Stomach (tissue), 9 donors: ENCODE data around the gene MOK. TPM values are rescaled to one million over a fixed set of nuclear protein-coding genes. Genes with fewer than 3 reads are reported as not detected.

Source experiments
- DNase-seq, 2 donors: peaks; one replicate each; pipeline versions ENCODE4 v3.0.0 to v3.0.0-alpha.2; 2013 to 2019
- H3K27ac ChIP-seq, 5 donors: fragments of 200-600 bp in 4 of 5; sonication (generic) in 4 of 5; one replicate each; pipeline ENCODE4 v1.5.1; 2013 to 2019; ENCODE audit warnings: mild to moderate bottlenecking in 1 of 5, moderate library complexity in 1 of 5
- H3K27me3 ChIP-seq, 3 donors: fragments of 200-600 bp; sonication (generic); one replicate each; pipeline ENCODE4 v1.5.1; 2017 to 2019; ENCODE audit warnings: mixed run types in 1 of 3
- H3K36me3 ChIP-seq, 4 donors: fragments of 200-600 bp; sonication (generic); 1 replicate in 3 of 4; 2 replicates in 1 of 4; pipeline ENCODE4 v1.5.1; 2016 to 2019
- H3K4me1 ChIP-seq, 4 donors: fragments of 200-600 bp; sonication (generic); one replicate each; pipeline ENCODE4 v1.5.1; 2016 to 2019
- H3K4me3 ChIP-seq, 4 donors: fragments of 200-600 bp; sonication (generic) in 3 of 4; one replicate each; pipeline ENCODE4 v1.5.1; 2016 to 2019; ENCODE audit warnings: mild to moderate bottlenecking in 1 of 4
- H3K9me3 ChIP-seq, 4 donors: fragments of 200-600 bp; sonication (generic); one replicate each; pipeline ENCODE4 v1.5.1; 2016 to 2019
- CTCF ChIP-seq, 7 experiments: fragments of 450-650 bp in 4 of 7; fragments of 200-600 bp in 3 of 7; sonication (generic) in 3 of 7; IDR thresholded peaks; one replicate each; pipeline ENCODE4 v1.5.1; 2016 to 2019; ENCODE audit warnings: antibody characterized with exemption in 7 of 7, control low read depth in 2 of 7, mild to moderate bottlenecking in 1 of 7
- EP300 ChIP-seq: sonication (generic); formaldehyde crosslinking; IDR thresholded peaks from one replicate; pipeline ENCODE4 v1.6.1; 2017; ENCODE audit warnings: antibody characterized with exemption
- POLR2A ChIP-seq, 4 donors: fragments of 450-650 bp; IDR thresholded peaks; one replicate each; pipeline ENCODE4 v1.6.1; 2016; ENCODE audit warnings: antibody characterized with exemption in 4 of 4, control low read depth in 2 of 4, mild to moderate bottlenecking in 1 of 4, moderate library complexity in 1 of 4
- POLR2AphosphoS5 ChIP-seq, 3 donors: sonication (generic); formaldehyde crosslinking; IDR thresholded peaks; one replicate each; pipeline ENCODE4 v1.6.1; 2016; ENCODE audit warnings: antibody characterized with exemption in 3 of 3
- WGBS, 5 donors: extraction: QIAGEN DNeasy Blood & Tissue Kit in 3 of 5; methylation state at CpG; one replicate each; pipeline versions ENCODE4 v1.1.5 to v1.1.7; 2013 to 2018; 5-methylcytosine and 5-hydroxymethylcytosine counted together
- intact Hi-C: fragments of 100-400 bp; cut with DNase I; formaldehyde crosslinking; loops from one replicate; pipeline ENCODE4 v1.15.1; 2023; ENCODE audit warnings: low total_unique reads
- polyA plus RNA-seq, 3 donors: library from polyadenylated mRNA; stranded (reverse); fragments of 200-250 nt; gene quantifications; one replicate each; pipeline ENCODE4 v1.2.3, GENCODE V29; 2013
- total RNA-seq, 5 donors: library from RNA; depleted of rRNA; stranded (reverse); fragments of >200 nt; gene quantifications; one replicate each; pipeline versions ENCODE4 v1.1.0 to v1.2.3, GENCODE V29; 2014 to 2016
- donor health status: healthy with polysubstance abuse.
- donor health status: Bipolar disorder and iron deficiency.
- donor health status: healthy.

MOK gene
- total and polyA plus RNA-seq, 8 donors = 4.2 to 46.9 (median 12.6) TPM

- intact Hi-C loops = no loop called here
- WGBS, 5 donors = 93 to 95% (median 95%) methylated on average over 14 of the region's 14 CpGs
- no peak for DNase-seq
- H3K27me3 ChIP-seq = no peaks in the 10 kb centered on the region
- no peak overlapping the region for H3K4me3 ChIP-seq
- peaks cover 0 to 20% (median 19%) of the 10 kb centered on the region in 4 donors for H3K36me3 ChIP-seq
- no peak for TF ChIP-seq POLR2A (IDR thresholded peaks at IDR 0.05)
- no peak for TF ChIP-seq POLR2AphosphoS5 (IDR thresholded peaks at IDR 0.05)
- no peak for TF ChIP-seq EP300
- TF ChIP-seq CTCF (IDR thresholded peaks at IDR 0.05) = no peak
- H3K27ac ChIP-seq = no peak overlapping the region
- H3K9me3 ChIP-seq = no peaks in the 10 kb centered on the region
- peaks cover 0 to 10% (median 5%) of the 10 kb centered on the region in 4 donors for H3K4me1 ChIP-seq
Measured at GRCh38 chr14:102326583-102326982, 21.6 kb upstream of the MOK start.

GRCh38 chr14:102325791-102326345 lies 20.9 kb upstream of the MOK start:
- intact Hi-C loops = no loop called here
- Histone ChIP-seq H3K9me3 (no peaks in the 10 kb centered on the region), H3K4me1 (peaks cover 3 to 16% (median 11%) of the 10 kb centered on the region in 4 donors), H3K27me3 (no peaks in the 10 kb centered on the region), H3K4me3 (no peak overlapping the region), H3K27ac (no peak overlapping the region), H3K36me3 (peaks cover 0 to 17% (median 15%) of the 10 kb centered on the region in 4 donors)
- WGBS, 5 donors = 73 to 86% (median 82%) methylated on average over 9 of the region's 9 CpGs
- TF ChIP-seq POLR2AphosphoS5 (IDR thresholded peaks at IDR 0.05) (no peak), CTCF (IDR thresholded peaks at IDR 0.05) (no peak), POLR2A (IDR thresholded peaks at IDR 0.05) (no peak), EP300 (no peak)
- DNase-seq = no peak

- H3K27me3 ChIP-seq = no peaks in the 10 kb centered on the region
- H3K27ac ChIP-seq = peak overlapping the region in 4 of 5 donors; percentile 13 to 53 (median 43)
- H3K4me3 ChIP-seq = no peak overlapping the region
- DNase-seq = peak; percentile 67 to 68
- intact Hi-C loops = no loop called here
- no peaks in the 10 kb centered on the region for H3K9me3 ChIP-seq
- TF ChIP-seq CTCF (IDR thresholded peaks at IDR 0.05) (peak in 5 of 7 experiments; percentile 10 to 50 (median 36)), POLR2A (IDR thresholded peaks at IDR 0.05) (no peak), POLR2AphosphoS5 (IDR thresholded peaks at IDR 0.05) (peak in 1 of 3 donors; percentile 35)
- WGBS, 5 donors = 37 to 45% (median 38%) methylated on average over 6 to 8 of the region's 8 CpGs
- peaks cover 0 to 17% (median 15%) of the 10 kb centered on the region in 4 donors for H3K36me3 ChIP-seq
- peaks cover 15 to 36% (median 29%) of the 10 kb centered on the region in 4 donors for H3K4me1 ChIP-seq
Measured at GRCh38 chr14:102323102-102323501, 18.1 kb upstream of the MOK start.

- Histone ChIP-seq H3K27me3 (no peaks in the 10 kb centered on the region), H3K4me3 (no peak overlapping the region), H3K9me3 (no peaks in the 10 kb centered on the region), H3K36me3 (peaks cover 0 to 14% (median 14%) of the 10 kb centered on the region in 4 donors), H3K27ac (peak overlapping the region in 1 of 5 donors; percentile 98), H3K4me1 (peaks cover 15 to 47% (median 39%) of the 10 kb centered on the region in 4 donors)
- no peak for DNase-seq
- TF ChIP-seq POLR2A (IDR thresholded peaks at IDR 0.05) = no peak
- no peak for TF ChIP-seq POLR2AphosphoS5 (IDR thresholded peaks at IDR 0.05)
- no peak for TF ChIP-seq EP300
- no peak for TF ChIP-seq CTCF (IDR thresholded peaks at IDR 0.05)
- WGBS, 5 donors = 82 to 90% (median 86%) methylated on average over 12 of the region's 12 CpGs
- intact Hi-C loops = no loop called here
Measured at GRCh38 chr14:102321456-102322422, 16.8 kb upstream of the MOK start.
